ENCODE measurements around the gene MED8. TPM values are rescaled to one million over a fixed set of nuclear protein-coding genes. Genes with fewer than 3 reads are reported as not detected.

Gene MED8
- total and polyA plus RNA-seq, 9 of the 15 experiments (the other 6 are each of a cell fraction or from before 2014, with no cell fraction given) = 23.0 to 120 (median 56.4) TPM

- Histone ChIP-seq H4K20me1 (replicated peaks; ENCODE audit: control insufficient read depth, insufficient read depth, low read length) (no peaks in the 10 kb centered on the region), H3K9me1 (ENCODE audit: control insufficient read depth, insufficient read depth, low read length) (no peaks in the 10 kb centered on the region), H3K4me3 (no peak overlapping the region), H3K27me3 (ENCODE audit: control insufficient read depth in 2 of 2, insufficient read depth in 2 of 2, low read length in 2 of 2) (no peaks in the 10 kb centered on the region), H3K79me2 (ENCODE audit: control insufficient read depth, insufficient read depth, low read length) (no peaks in the 10 kb centered on the region), H3K9ac (ENCODE audit: insufficient read depth in 1 of 2, low read depth in 2 of 2, low read length in 2 of 2) (no peak overlapping the region), H3K9me3 (replicated peaks; ENCODE audit: control insufficient read depth, insufficient read depth, low read depth, low read length) (no peaks in the 10 kb centered on the region), H3K36me3 (ENCODE audit: control insufficient read depth, insufficient read depth, low read length) (no peaks in the 10 kb centered on the region), H3K27ac (ENCODE audit: extremely low read depth, low read depth, low read length) (no peak overlapping the region), H3K4me2 (ENCODE audit: insufficient read depth, low read length) (no peak overlapping the region), H2AFZ (ENCODE audit: low read depth, low read length) (no peak overlapping the region), H3K4me1 (replicated peaks in 1 of 2; ENCODE audit: control insufficient read depth in 2 of 2, insufficient read depth in 2 of 2, low read length in 2 of 2) (peaks cover 0 to 13% of the 10 kb centered on the region in 2 experiments; a peak in 3 of 5 replicates)
- BruUV-seq (replicated peaks) = no TSS peak
- no peak for TF ChIP-seq MCM5 (IDR thresholded peaks at IDR 0.05; ENCODE audit: low read depth)
- no peak for TF ChIP-seq ZNF717 (CRISPR knock-in tag; IDR thresholded peaks at IDR 0.05)
- peak; percentile 10; the same call in 1 of the 2 replicates for TF ChIP-seq ZNF140 (CRISPR knock-in tag; IDR thresholded peaks at IDR 0.05)
- peak; percentile 88 for TF ChIP-seq ZNF24 (IDR thresholded peaks at IDR 0.05)
- peak; percentile 7 for TF ChIP-seq RBM25 (IDR thresholded peaks at IDR 0.05; ENCODE audit: low read depth, low read length, severe bottlenecking)
- 0 out of 2 replicates have a peak, but pooled peaks have one; percentile 11 for TF ChIP-seq BCOR (IDR thresholded peaks at IDR 0.05)
- TF ChIP-seq ETV5 (CRISPR knock-in tag; IDR thresholded peaks at IDR 0.05; ENCODE audit: low read depth) = no peak
- no peak for TF ChIP-seq RNF219 (CRISPR knock-in tag; IDR thresholded peaks at IDR 0.05)
- no peak for TF ChIP-seq ZNF134 (CRISPR knock-in tag; conservative IDR thresholded peaks at IDR 0.05)
- TF ChIP-seq DPF2 (IDR thresholded peaks at IDR 0.05) = no peak
- CTCF ChIA-PET (ENCODE audit: low intra/inter-chr PET ratio) = no interaction called here
- POLR2A ChIA-PET = interaction anchor here (1.2 kb wide), 1 partner anchor 13 kb away, joined by 4 read pairs; no protein-coding TSS in a partner anchor
- intact Hi-C loops (cut with micrococcal nuclease) (no loop called here), in situ Hi-C loops (cut with MboI) (no loop called here)
- no peak for FAIRE-seq
- ATAC-seq = no peak
- no peak for DNase-seq (ENCODE audit: extremely low read depth in 1 of 4, low spot score in 3 of 4)
- WGBS (ENCODE audit: insufficient coverage, low coverage, missing lambda C conversion rate) = 59% methylated on average over 1 of the region's 1 CpG
Measured at GRCh38 chr1:43350976-43351375, 38.6 kb downstream of the MED8 start.
